Ascending aorta (tissue), 2 donors: ENCODE measurements around the gene HS3ST6. TPM values are rescaled to one million over a fixed set of nuclear protein-coding genes. Genes with fewer than 3 reads are reported as not detected.

Experiments used
- DNase-seq, 2 donors: peaks; one replicate each; pipeline ENCODE4 v3.0.0-alpha.2; 2019; ENCODE audit warnings: low spot score in 2 of 2
- H3K27ac ChIP-seq, 2 donors: fragments of 200-600 bp; sonication (generic); one replicate each; pipeline ENCODE4 v1.5.1; 2016 to 2017; ENCODE audit warnings: mild to moderate bottlenecking in 1 of 2
- H3K27me3 ChIP-seq: fragments of 200-600 bp; sonication (generic); one replicate; pipeline ENCODE4 v1.5.1; 2017
- H3K36me3 ChIP-seq, 2 donors: fragments of 200-600 bp; sonication (generic); one replicate each; pipeline ENCODE4 v1.5.1; 2016
- H3K4me1 ChIP-seq, 2 donors: fragments of 200-600 bp; sonication (generic); one replicate each; pipeline ENCODE4 v1.5.1; 2016 to 2017; ENCODE audit warnings: mild to moderate bottlenecking in 1 of 2
- H3K4me3 ChIP-seq, 2 donors: fragments of 200-600 bp; sonication (generic); one replicate each; pipeline ENCODE4 v1.5.1; 2016 to 2017; ENCODE audit warnings: mild to moderate bottlenecking in 1 of 2
- H3K9me3 ChIP-seq, 2 donors: fragments of 200-600 bp; sonication (generic); one replicate each; pipeline ENCODE4 v1.5.1; 2016
- CTCF ChIP-seq, 3 experiments: fragments of 200-600 bp in 2 of 3; fragments of 450-650 bp in 1 of 3; sonication (generic) in 2 of 3; IDR thresholded peaks; one replicate each; pipeline ENCODE4 v1.5.1; 2016 to 2019; ENCODE audit warnings: antibody characterized with exemption in 3 of 3, mild to moderate bottlenecking in 1 of 3, moderate library complexity in 1 of 3
- intact Hi-C: fragments of 100-400 bp; cut with DNase I; formaldehyde crosslinking; loops from one replicate; pipeline ENCODE4 v1.15.1; 2023
- total RNA-seq: library from RNA; depleted of rRNA; stranded (reverse); fragments of >200 nt; gene quantifications from one replicate; pipeline ENCODE4 v1.1.0, GENCODE V29; 2016

Gene HS3ST6
- total RNA-seq, 1 donor from 2014 or later, result not detected

GRCh38 chr16:1917665-1918350 lies 407 bp downstream of the HS3ST6 start:
- DNase-seq, result no peak
- Histone ChIP-seq H3K27ac (no peak overlapping the region), H3K4me1 (no peaks in the 10 kb centered on the region), H3K27me3 (peaks cover 21% of the 10 kb centered on the region), H3K9me3 (no peaks in the 10 kb centered on the region), H3K4me3 (no peak overlapping the region), H3K36me3 (no peaks in the 10 kb centered on the region)
- no peak for TF ChIP-seq CTCF (IDR thresholded peaks at IDR 0.05)
- intact Hi-C loops, result no loop called here

GRCh38 chr16:1917056-1917664 lies 1.1 kb downstream of the HS3ST6 start:
- Histone ChIP-seq H3K36me3 (no peaks in the 10 kb centered on the region), H3K27me3 (peaks cover 21% of the 10 kb centered on the region), H3K27ac (no peak overlapping the region), H3K4me3 (no peak overlapping the region), H3K4me1 (no peaks in the 10 kb centered on the region), H3K9me3 (no peaks in the 10 kb centered on the region)
- TF ChIP-seq CTCF (IDR thresholded peaks at IDR 0.05), result no peak
- intact Hi-C loops, result no loop called here
- no peak for DNase-seq

GRCh38 chr16:1916640-1916990 lies 1.6 kb downstream of the HS3ST6 start:
- no peak overlapping the region for H3K27ac ChIP-seq
- DNase-seq, result no peak
- peaks cover 21% of the 10 kb centered on the region for H3K27me3 ChIP-seq
- TF ChIP-seq CTCF (IDR thresholded peaks at IDR 0.05), result no peak
- H3K4me1 ChIP-seq, result no peaks in the 10 kb centered on the region
- H3K4me3 ChIP-seq, result no peak overlapping the region
- intact Hi-C loops, result no loop called here
- no peaks in the 10 kb centered on the region for H3K9me3 ChIP-seq
- no peaks in the 10 kb centered on the region for H3K36me3 ChIP-seq

GRCh38 chr16:1915732-1916639 lies 2.2 kb downstream of the HS3ST6 start:
- H3K27me3 ChIP-seq, result peaks cover 21% of the 10 kb centered on the region
- H3K4me1 ChIP-seq, result no peaks in the 10 kb centered on the region
- H3K36me3 ChIP-seq, result no peaks in the 10 kb centered on the region
- H3K9me3 ChIP-seq, result no peaks in the 10 kb centered on the region
- no peak for DNase-seq
- H3K4me3 ChIP-seq, result no peak overlapping the region
- intact Hi-C loops, result no loop called here
- TF ChIP-seq CTCF (IDR thresholded peaks at IDR 0.05), result no peak
- no peak overlapping the region for H3K27ac ChIP-seq

GRCh38 chr16:1914988-1915387 lies 3.2 kb downstream of the HS3ST6 start:
- no peak for TF ChIP-seq CTCF (IDR thresholded peaks at IDR 0.05)
- peaks cover 15% of the 10 kb centered on the region for H3K27me3 ChIP-seq
- no peak overlapping the region for H3K4me3 ChIP-seq
- H3K27ac ChIP-seq, result no peak overlapping the region
- DNase-seq, result no peak
- no peaks in the 10 kb centered on the region for H3K4me1 ChIP-seq
- intact Hi-C loops, result no loop called here
- no peaks in the 10 kb centered on the region for H3K9me3 ChIP-seq
- no peaks in the 10 kb centered on the region for H3K36me3 ChIP-seq
